Left forelimb (tissue), 1 donor: Measurements from ENCODE around the gene FOCAD.

Experiments
- DNase-seq: peaks from one replicate; pipeline ENCODE4 v3.0.0-alpha.2; 2018; ENCODE audit warnings: low spot score

FOCAD gene

DNA sequence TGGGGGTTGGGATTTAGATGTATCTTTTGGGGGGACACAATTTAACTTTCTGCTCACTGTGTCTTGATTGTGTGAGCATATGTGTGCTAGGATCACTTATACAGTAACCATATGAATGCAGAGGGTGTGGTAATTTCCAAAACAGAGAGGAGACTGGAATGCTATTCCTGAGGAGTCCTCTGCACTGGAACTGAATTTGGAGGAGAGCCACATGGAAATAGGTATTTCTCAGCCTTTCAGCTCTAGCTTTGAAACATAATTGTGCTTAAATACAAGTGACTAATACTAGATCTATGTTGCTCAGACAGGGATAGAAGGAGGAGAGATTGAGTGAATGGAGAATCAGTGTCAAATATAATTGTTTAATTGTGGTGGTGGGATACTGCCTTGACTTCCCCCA lies 45.5 kb downstream of the FOCAD start:
- DNase-seq = no peak

DNA sequence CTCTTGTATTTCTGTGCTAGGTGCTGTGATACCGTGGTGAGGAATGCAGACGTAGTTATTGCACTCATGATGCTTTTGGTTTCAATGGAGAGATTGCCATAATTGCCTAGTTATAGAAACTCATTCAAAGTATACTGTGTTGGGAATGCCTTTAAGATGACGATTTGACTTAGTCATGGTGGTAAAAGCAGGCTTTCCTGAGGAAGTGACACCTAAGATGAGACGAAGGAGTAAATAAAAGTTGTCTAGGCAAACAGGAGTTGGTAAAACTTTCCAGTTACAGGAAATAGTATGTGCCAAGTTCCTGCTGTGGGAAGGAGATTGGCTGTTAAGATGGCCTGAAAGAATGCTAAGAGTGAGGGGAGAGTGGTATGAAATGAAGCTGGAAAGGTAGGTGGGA lies 48.1 kb downstream of the FOCAD start:
- DNase-seq = no peak

DNA sequence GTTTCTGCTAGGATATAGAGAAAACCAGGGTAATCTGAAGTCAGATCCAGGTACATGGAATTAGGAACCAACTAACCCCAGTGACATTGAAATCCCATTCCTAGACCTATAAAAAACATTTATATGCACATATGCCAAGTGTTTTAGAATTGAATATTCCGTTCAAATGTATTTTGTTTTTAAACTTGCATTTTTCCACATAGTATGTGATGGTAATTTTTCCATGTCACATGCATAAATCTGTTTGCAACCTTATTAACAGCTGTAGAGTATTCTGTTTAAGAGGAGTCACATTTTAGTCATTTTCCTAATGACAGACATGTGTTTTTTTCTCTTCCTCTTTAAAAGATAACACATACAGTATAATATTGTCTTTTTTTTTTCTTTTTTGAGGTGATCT lies 50.2 kb downstream of the FOCAD start:
- no peak for DNase-seq

DNA sequence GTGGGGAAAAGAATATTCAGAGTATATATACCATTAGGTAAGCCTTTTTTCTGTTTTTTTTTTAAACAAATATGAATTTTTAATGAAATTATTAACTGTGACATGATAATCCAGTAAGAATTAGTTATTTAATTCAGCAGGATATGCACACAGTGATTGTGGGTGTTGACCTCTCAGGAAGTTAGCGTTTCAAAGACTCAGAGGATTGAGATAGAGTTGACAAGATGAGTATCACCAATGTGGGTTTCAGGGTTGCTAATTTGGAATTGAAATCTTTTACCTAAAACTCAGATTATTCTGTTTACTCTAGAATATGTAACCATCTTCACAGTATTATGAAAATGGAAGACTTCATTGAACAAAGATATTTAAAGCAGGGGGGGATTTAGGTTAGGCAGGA lies 56.2 kb downstream of the FOCAD start:
- no peak for DNase-seq

DNA sequence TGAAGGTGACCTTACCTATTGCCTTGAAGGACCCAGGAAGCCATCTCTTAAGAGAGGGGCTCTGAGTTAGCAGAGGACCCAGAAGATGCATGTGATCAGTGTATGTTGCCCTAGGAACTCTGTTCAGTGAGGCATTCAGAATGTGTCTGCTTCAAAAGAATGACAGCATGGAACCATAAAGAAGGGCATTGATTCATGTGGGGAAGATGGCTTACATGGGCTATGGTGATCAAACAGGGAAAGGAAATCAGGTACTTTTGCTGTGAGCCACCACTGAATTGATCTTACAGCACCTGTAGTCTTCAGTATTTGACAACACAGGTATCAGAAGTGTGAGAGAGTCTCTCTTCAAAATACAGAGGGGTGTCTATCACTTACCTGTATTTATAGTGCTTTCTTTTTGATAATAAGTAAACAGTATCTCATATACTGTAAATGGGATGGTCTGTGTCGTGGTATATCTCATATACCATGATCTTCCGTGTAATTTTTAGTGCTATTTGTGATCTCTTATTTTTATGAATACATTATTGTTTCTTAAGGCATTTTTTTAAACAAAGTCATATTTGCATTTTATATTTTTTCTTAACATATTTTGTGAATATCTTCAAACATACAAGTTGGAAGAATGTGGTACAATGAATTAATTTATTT lies 57.0 kb downstream of the FOCAD start:
- no peak for DNase-seq

DNA sequence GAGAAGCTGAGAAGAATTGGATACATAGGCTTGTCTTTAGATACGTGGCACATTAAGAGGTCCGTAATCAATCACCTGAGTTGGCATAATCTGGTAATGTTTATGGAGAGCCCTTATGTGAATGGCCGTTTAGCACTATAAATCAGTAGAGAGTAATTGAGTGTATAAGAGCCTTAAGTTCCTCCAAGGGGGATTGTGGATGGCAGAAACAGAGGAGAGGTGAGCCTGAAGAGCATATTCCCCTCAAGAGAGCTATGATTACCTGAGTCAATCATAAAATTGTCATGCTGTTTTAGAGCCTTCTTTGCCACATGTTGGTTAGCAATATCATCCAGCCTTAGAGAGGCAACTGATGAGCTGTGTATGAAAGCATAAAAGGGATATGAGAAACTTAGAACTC lies 58.8 kb downstream of the FOCAD start:
- no peak for DNase-seq

DNA sequence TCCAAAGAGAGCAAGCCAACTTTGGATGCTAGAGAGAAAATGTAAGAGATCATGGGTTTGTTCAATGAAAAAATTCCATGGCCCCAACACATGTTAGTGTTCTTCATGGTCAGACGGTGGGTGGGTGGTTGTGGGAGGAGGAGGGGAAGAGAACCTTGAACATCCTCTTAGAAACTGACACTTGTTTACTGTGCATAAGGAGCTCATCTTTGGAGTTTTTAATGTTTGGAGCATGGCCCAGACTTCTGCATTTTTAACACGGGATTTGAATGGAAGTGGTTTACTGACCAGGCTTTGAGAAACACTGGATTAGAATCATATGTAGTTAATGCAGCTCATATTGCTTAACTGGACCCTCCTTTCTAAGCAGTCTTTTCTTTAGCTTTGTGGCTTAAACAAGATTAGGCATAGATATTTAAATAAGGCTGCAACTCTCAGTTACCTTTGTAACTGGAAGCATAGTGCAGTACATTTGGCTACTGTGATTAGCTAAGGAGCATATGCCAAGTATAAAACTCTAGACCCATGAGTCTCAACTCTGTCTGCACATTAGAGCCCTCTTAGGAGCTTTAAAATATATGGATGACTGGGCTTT lies 60.1 kb downstream of the FOCAD start:
- DNase-seq = no peak

DNA sequence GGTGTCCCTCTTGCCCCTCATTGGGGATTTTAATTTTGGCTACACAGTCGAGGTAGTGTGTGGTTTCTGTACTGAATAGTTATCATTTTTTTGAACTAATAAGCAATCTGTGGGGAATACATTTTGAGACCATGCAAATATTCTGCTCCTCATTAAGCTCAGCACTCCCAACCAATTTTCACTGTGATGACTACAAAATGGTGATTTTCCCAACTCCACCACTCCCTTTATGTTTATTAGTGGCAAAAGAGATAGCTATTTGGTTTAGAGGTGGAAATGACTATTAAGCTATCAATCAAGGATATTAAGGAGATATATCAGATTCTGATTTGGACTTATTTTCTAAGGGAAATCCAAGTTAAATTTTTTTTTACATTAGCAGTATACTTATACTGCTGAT lies 62.9 kb downstream of the FOCAD start:
- no peak for DNase-seq

DNA sequence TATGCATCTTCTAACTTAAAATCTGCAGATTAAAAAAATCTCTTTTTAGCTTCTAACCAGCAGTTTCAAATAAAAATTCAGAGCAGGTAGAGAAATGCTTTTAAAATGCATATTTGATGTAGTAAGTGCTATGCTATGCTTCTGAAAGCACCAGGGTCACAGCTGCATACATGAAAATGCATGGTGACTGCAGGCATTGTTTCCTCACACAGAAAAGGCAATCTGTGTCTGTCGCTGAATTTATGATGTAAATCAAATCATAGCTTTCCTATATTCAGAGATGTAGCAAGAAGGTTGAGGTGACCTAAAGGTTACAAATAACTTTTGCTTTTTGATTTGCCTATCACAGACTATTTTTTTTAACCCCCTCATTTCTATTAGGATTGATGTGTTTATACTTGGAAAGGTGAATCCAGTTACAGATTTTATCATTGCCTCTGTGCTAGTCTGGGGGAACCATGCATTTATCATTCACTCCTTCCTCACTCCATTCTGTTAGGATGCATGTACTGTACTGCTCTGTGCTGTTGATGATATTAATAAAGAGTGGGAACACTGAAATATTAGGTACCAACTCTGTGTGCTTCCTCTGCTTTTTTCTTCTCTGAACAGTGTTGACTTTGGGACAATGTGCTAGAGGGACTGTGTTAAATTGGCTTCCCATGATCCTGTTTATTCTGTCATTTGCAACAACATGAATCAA lies 65.6 kb downstream of the FOCAD start:
- no peak for DNase-seq

DNA sequence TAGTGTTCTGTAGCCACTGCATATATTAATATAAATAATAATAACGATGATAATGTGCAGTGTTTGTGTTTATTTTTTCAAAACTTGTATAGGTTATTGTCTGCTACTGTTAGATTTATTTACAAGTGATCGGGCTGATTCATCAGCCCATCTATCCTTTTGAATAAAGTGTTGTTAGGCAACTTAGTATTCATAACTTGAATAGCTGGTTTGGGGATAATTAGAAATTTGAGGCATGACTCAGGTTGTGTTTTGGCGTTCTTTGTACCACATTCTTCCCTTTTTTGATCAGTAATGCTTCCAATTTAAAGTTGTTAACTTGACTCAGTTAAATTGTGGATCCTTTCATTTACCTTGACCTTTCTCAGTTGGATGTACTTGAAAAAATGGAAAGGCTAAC lies 69.7 kb downstream of the FOCAD start:
- DNase-seq = no peak

DNA sequence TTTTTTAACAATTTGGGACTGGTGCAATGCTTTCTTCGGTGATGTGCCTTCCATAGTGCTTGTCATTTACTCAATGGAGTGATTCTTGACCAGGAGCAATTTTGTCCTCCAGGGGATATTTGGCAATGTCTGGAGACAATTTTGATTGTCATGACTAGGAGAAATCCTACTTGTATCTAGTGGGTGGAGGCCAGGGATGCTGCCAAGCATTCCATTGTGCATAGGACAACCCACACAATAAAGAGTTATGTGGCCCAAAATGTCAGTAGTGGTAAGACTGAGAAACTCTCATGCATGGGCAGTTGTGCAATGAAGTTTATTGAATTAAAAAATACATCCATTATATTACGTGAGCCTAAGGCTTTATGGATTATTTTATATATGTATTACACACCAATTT lies 70.5 kb downstream of the FOCAD start:
- no peak for DNase-seq

DNA sequence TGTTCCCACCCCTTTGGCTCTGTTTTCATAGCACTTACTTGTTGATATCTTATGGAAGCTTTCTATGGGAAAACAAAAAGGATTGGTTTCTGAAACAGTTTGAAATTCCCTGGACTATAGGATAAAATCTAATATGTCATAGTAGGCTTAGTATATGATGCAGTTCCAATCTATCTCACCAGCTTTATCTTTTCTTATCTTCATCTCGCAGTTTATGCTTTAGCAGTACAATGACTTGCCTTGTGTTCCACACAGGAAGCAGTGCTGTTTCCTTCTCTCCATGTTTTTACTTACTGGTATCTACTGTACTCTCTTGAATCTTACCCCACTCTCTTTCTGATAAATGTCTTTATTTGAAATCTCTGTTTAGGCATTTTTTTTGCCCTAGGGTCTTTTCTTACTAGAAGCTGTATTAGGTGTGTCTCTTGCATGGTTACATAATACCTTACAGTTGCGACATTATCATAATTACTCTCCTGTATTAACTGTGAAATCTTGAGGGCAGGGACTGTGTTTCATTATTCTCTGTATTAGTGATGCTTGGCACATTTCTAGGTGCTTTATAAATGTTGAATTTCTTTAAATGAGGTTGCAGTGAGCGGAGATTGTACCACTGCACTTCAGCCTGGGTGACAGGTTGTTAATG lies 76.3 kb downstream of the FOCAD start:
- no peak for DNase-seq

DNA sequence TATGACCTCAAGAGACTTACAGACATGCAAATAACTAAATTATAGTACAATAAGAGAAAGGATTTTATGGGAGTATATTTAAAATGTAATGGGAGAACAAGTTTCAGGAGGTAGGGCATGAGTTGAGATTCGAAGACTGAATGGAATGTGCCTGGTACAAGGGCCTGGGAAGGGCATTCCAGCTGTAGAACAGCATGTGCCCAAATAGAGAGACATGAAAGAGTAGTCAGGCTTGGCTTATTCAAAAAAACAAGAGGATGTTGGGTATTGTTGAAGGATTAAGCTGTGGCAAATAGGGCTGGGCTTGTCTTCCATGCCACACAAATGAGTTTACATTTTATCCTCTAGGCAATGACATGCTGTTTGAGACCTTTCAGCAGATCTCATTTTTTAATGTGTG lies 86.9 kb downstream of the FOCAD start:
- DNase-seq = no peak

DNA sequence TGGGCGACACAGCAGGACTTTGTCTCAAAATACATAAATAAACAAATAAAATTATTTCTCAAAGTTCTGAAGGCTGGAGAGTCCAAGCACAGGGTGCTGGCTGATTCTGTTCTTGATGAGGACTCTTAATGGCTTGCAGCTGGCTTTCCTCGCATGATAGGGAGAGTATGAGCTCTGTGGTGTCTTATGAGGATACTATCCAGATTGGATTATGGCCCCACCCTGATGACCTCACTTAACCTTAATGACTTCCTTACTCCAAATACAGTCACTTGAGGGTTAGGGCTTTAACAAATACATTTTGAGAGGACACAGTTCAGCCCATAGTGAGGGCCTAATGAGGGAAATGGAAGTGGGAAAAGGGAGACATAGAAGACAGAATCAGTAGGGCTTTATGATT lies 87.7 kb downstream of the FOCAD start:
- no peak for DNase-seq

DNA sequence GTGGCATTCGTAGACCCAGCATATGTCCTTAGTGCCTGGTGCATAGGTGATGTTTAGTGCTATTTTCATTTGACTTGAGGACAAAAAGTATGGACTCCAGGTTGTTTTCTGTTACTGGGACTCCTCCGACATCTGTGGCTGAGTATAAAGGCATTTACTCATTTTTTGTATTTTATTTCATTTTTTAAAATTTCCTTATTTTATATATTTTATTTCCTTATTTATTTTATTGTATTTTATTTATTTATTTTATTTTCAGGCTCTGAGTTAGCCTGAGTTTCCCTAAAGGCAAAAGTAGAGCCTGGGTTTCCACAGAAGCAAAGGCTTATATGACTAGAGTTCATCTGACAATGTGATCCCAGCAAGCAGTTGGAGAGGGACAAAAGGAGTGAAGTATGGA lies 91.6 kb downstream of the FOCAD start:
- DNase-seq = no peak

DNA sequence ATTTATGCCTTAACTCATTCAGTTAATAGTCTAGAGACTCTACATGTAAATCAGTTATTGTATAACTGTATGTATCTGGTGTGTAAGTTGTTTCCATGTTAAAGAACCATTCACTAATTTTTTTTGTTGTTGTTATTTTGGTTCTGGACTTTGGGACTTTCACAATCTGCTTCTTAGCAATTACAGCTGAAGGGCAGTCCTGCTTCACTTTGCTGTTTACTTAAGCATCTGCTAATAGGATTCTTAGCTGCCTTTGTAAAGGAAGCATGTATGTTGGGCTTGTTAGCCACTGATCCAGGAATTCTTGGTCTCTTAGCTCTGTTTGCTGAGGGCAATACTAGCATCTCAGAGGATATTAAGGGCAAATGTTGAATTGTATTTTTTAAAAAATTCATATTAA lies 97.0 kb downstream of the FOCAD start:
- DNase-seq = no peak

DNA sequence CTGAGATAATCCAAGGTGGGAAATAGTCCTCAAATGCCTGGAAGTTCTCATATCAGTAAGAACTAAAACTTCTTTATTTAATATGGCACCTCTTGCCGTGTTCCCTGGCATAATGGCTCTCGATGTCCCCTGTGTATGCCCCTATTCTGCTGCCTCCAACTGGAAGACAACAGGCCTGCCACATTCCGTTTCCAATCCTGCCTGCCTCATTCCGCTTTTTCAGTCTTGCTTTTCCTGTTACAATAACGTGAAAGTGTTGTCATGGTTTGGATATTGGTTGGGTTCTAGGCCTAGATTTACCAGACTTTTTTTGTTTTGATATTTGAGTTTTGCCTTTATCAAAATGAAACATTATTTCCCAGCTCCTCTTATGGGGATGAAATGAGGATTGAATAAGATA lies 98.2 kb downstream of the FOCAD start:
- DNase-seq = no peak

DNA sequence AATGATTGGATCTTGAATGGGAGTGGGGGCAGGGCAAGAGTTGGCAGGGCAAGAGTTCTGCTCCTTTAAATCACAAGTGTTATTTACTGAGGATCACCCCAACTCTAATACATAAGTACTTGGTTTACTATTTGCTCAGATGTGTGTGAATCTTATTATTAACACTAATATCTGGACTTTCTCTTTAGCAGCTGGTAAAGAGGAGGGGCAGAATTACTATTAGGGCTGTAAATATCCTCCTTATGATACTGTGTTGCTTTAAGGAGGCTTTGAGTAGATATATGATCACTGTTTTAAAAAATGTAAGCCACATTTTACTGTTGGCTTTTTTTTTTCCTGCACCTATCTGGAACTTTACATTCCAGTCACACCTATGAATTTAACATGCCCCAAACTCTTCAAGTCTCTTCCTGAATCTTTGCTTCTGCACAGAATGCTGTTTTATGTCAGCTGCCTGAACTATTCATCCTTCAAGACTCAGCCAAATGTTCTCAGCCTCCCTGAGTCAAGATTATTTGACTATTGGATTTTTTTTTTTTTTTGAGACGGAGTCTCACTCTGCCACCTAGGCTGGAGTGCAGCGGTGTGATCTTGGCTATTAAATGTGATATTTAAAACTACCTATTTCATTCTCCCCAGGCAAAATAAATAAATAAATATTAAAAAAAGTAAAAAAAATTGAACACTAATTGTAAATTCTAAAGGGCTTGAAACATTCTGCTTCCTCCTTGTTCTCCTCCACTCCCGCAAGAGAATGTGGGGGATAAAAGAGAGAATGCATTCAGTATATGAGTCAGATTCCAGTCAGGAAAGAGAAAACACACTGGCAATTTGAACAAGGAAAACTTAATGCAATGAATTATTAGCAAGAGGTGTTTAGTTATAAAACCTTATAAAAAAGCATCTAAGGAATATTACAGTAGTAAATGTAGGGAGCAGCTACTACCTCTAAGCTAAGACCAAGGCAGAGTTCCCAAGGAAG lies 99.3 kb downstream of the FOCAD start:
- no peak for DNase-seq

DNA sequence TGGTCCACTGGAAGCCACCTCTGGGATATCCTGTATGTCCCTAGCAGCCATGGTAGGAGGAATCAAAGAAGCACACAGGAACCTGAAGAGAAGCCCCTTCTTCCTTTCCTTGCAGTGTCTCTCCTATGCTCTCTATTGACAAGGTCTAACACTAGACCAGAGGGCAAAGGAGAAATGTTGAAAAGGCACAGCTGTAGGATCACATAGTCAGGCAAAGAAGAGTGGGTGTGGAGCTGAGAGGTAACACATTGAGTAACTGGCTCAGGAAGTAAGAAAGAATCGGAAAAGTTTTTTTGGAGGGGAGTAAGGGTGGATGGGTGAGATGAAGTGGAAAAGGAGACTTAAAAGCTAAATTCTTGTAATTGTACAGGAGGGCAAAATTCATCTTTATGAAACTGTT lies 100.1 kb downstream of the FOCAD start:
- no peak for DNase-seq

DNA sequence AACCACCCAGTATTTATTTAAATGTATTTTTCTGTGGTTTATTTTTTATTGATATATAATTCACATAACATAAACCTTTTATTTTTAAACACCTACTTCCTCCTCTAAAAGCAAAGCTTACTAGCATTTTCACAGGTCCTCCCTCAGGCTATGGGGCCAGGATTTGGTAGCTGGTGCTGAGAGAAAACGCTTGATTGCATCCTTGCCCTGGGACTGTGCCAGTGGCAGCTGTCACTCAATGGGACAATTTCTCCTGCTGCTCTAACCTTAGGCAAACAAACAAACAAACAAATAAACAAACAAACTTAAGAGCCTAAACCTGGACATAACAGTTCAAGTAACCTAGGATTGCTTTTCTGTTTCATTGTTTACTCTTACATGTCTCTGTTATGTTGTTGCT lies 102.7 kb downstream of the FOCAD start:
- DNase-seq = no peak

DNA sequence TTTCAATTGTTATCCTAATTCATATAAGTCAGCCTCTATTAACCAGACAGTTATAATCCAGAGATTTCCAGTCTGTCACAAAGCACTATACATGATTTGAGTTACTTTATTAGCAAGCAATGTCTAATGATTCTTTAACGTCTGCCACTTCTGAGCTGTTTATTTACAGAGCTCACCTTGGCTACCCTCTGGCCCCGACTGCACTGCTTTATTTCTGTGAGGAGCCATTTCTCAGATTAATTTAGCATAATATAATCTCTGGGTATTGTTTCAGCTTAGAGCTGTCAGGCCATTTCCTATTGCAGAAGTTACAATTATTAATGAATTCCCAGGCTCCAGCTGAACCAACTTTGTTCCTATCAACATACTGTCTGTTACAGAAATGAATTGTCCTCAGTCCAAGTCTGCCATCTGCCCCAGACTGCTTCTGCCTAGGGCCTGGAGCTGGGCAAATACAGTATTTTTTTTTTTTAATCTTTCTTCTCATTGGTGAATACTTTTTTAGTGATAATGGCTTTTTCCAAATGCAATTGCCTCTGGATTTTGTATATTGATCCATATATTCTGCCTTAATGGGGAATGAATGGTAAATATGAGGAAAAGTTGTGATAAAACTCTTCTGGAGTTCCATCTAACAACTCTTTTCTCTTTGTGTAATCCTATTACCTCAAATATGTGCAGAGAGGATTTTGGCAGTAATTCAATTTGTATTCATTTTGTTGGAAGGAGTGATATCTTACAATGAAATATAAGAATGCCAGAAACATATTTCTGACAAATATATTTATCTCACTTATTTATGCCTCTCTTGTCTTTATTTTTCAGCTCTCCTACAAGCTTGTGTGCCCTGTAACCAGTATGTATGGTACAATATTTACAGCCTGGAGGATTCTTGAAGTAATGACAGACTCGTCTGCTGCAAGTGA lies 104.7 kb downstream of the FOCAD start:
- no peak for DNase-seq
